DOHH2 (cell line): Measurements from ENCODE around the gene PDZD4.

Experiments
- H3F3A ChIP-seq: fragments of 200-600 bp; sonication (generic), shearing (Covaris generic); 2 replicates; pipeline ENCODE4 v1.6.0; 2016; ENCODE audit warnings: antibody characterized with exemption, mild to moderate bottlenecking; ENCODE audit not compliant: control insufficient read depth, insufficient read depth
- H3K27ac ChIP-seq: fragments of 200-600 bp; sonication (generic); 2 replicates; pipeline ENCODE4 v1.5.1; 2014; ENCODE audit warnings: low read depth, mild to moderate bottlenecking, low read length, moderate library complexity
- H3K27me3 ChIP-seq: fragments of 200-600 bp; sonication (generic); 2 replicates; pipeline ENCODE4 v1.6.1; 2014; ENCODE audit warnings: mild to moderate bottlenecking, low read length, mixed read lengths; ENCODE audit not compliant: control insufficient read depth
- H3K36me3 ChIP-seq: fragments of 200-600 bp; sonication (generic); 2 replicates; pipeline ENCODE4 v1.6.1; 2014; ENCODE audit warnings: mild to moderate bottlenecking, low read length, moderate library complexity, mixed read lengths; ENCODE audit not compliant: control insufficient read depth
- H3K4me1 ChIP-seq: fragments of 200-600 bp; sonication (generic); 2 replicates; pipeline ENCODE4 v1.6.1; 2014; ENCODE audit warnings: mild to moderate bottlenecking, low read length, mixed read lengths; ENCODE audit not compliant: control insufficient read depth
- H3K4me2 ChIP-seq: fragments of 200-600 bp; sonication (generic); 2 replicates; pipeline ENCODE4 v1.6.0; 2014; ENCODE audit warnings: mild to moderate bottlenecking, low read length, moderate library complexity
- H3K4me3 ChIP-seq: fragments of 200-600 bp; sonication (generic); 2 replicates; pipeline ENCODE4 v1.5.1; 2014; ENCODE audit warnings: mild to moderate bottlenecking, low read length, mixed read lengths
- H3K79me2 ChIP-seq: fragments of 200-600 bp; sonication (generic); 2 replicates; pipeline ENCODE4 v1.6.1; 2014; ENCODE audit warnings: mild to moderate bottlenecking, low read length, mixed read lengths; ENCODE audit not compliant: control insufficient read depth
- H3K9me2 ChIP-seq: fragments of 200-600 bp; sonication (generic); replicated peaks from 2 replicates; pipeline ENCODE4 v1.6.1; 2014; ENCODE audit warnings: mild to moderate bottlenecking, low read length, mixed read lengths; ENCODE audit not compliant: control insufficient read depth
- H3K9me3 ChIP-seq: fragments of 200-600 bp; sonication (generic); 2 replicates; pipeline ENCODE4 v1.6.1; 2014; ENCODE audit warnings: antibody characterized with exemption, low read length, mixed read lengths; ENCODE audit not compliant: control insufficient read depth, insufficient read depth
- H4K20me1 ChIP-seq: fragments of 200-600 bp; sonication (generic); 2 replicates; pipeline ENCODE4 v1.6.0; 2014; ENCODE audit warnings: low read depth, mild to moderate bottlenecking, antibody characterized with exemption, low read length, moderate library complexity; ENCODE audit not compliant: control insufficient read depth, insufficient read depth
- CTCF ChIP-seq: fragments of 200-600 bp; sonication (generic); IDR thresholded peaks from one replicate; pipeline ENCODE4 v1.5.1; 2014; ENCODE audit warnings: antibody characterized with exemption, mild to moderate bottlenecking, low read depth, low read length; ENCODE audit not compliant: poor library complexity, severe bottlenecking
- EZH2phosphoT487 ChIP-seq: fragments of 200-600 bp; sonication (generic); IDR thresholded peaks from 2 replicates; pipeline ENCODE4 v1.6.1; 2017; ENCODE audit warnings: borderline replicate concordance, mild to moderate bottlenecking, antibody characterized with exemption, low read length, moderate library complexity, mixed read lengths

The PDZD4 gene

GRCh38 chrX:153870791-153871360 is 40.5 kb upstream of the PDZD4 start:
- Histone ChIP-seq H3K9me2 (no peaks in the 10 kb centered on the region), H3K27me3 (no peaks in the 10 kb centered on the region; the same call in 1 of the 2 replicates), H3K27ac (no peak overlapping the region), H4K20me1 (no peaks in the 10 kb centered on the region), H3K36me3 (no peaks in the 10 kb centered on the region), H3K4me3 (no peak overlapping the region), H3K4me2 (no peak overlapping the region), H3K79me2 (no peaks in the 10 kb centered on the region), H3K4me1 (no peaks in the 10 kb centered on the region), H3F3A (no peaks in the 10 kb centered on the region), H3K9me3 (no peaks in the 10 kb centered on the region)
- no peak for TF ChIP-seq EZH2phosphoT487
- no peak for TF ChIP-seq CTCF

- H3K4me2 ChIP-seq = no peak overlapping the region
- H3F3A ChIP-seq = no peaks in the 10 kb centered on the region
- H3K9me3 ChIP-seq = no peaks in the 10 kb centered on the region
- H3K4me3 ChIP-seq = no peak overlapping the region
- no peak for TF ChIP-seq EZH2phosphoT487
- TF ChIP-seq CTCF = no peak
- H3K9me2 ChIP-seq = no peaks in the 10 kb centered on the region
- H3K4me1 ChIP-seq = no peaks in the 10 kb centered on the region
- H4K20me1 ChIP-seq = no peaks in the 10 kb centered on the region
- no peak overlapping the region for H3K27ac ChIP-seq
- H3K27me3 ChIP-seq = no peaks in the 10 kb centered on the region; the same call in 1 of the 2 replicates
- no peaks in the 10 kb centered on the region for H3K36me3 ChIP-seq
- H3K79me2 ChIP-seq = no peaks in the 10 kb centered on the region
Measured at GRCh38 chrX:153870288-153870690, 39.9 kb upstream of the PDZD4 start.

- Histone ChIP-seq H3K79me2 (no peaks in the 10 kb centered on the region), H3K4me3 (no peak overlapping the region), H3K27ac (no peak overlapping the region), H4K20me1 (no peaks in the 10 kb centered on the region), H3K4me2 (no peak overlapping the region), H3K4me1 (no peaks in the 10 kb centered on the region), H3F3A (no peaks in the 10 kb centered on the region), H3K27me3 (no peaks in the 10 kb centered on the region; the same call in 1 of the 2 replicates), H3K36me3 (no peaks in the 10 kb centered on the region), H3K9me3 (no peaks in the 10 kb centered on the region), H3K9me2 (no peaks in the 10 kb centered on the region)
- TF ChIP-seq EZH2phosphoT487 (no peak), CTCF (no peak)
Measured at GRCh38 chrX:153869473-153870287, 39.3 kb upstream of the PDZD4 start.
